Transverse colon (tissue), 4 donors: Measurements from ENCODE around the gene ZFYVE21. TPM values are rescaled to one million over a fixed set of nuclear protein-coding genes. Genes with fewer than 3 reads are reported as not detected.

Source experiments
- DNase-seq: peaks from one replicate; pipeline ENCODE4 v3.0.0-alpha.2; 2019
- H3K27ac ChIP-seq, 4 donors: fragments of 200-600 bp; sonication (generic); 2 replicates each; pipeline ENCODE4 v1.5.1; 2016 to 2018; ENCODE audit warnings: inconsistent platforms in 4 of 4
- H3K27me3 ChIP-seq: fragments of 200-600 bp; sonication (generic); 2 replicates; pipeline ENCODE4 v1.5.1; 2017; ENCODE audit warnings: inconsistent platforms
- H3K36me3 ChIP-seq, 4 donors: fragments of 200-600 bp; sonication (generic); 2 replicates each; pipeline ENCODE4 v1.5.1; 2017 to 2019; ENCODE audit warnings: inconsistent platforms in 4 of 4
- H3K4me1 ChIP-seq, 4 donors: fragments of 200-600 bp; sonication (generic); 2 replicates each; pipeline ENCODE4 v1.5.1; 2017 to 2020; ENCODE audit warnings: inconsistent platforms in 4 of 4
- H3K4me3 ChIP-seq, 4 donors: fragments of 200-600 bp; sonication (generic); 1 replicate in 1 of 4; 2 replicates in 3 of 4; pipeline versions ENCODE4 v1.5.1 to v1.6.1; 2017 to 2019; ENCODE audit warnings: inconsistent platforms in 4 of 4
- H3K9me3 ChIP-seq, 2 donors: fragments of 200-600 bp; sonication (generic); 2 replicates each; pipeline ENCODE4 v1.5.1; 2017 to 2019; ENCODE audit warnings: inconsistent platforms in 2 of 2
- EP300 ChIP-seq: sonication (generic); formaldehyde crosslinking; IDR thresholded peaks from one replicate; pipeline ENCODE4 v1.6.1; 2017; ENCODE audit warnings: antibody characterized with exemption, low read depth
- POLR2A ChIP-seq: fragments of 450-650 bp; IDR thresholded peaks from one replicate; pipeline ENCODE4 v1.6.1; 2016; ENCODE audit warnings: antibody characterized with exemption, mild to moderate bottlenecking, moderate library complexity
- POLR2AphosphoS5 ChIP-seq, 3 donors: sonication (generic); formaldehyde crosslinking; IDR thresholded peaks; one replicate each; pipeline ENCODE4 v1.6.1; 2016; ENCODE audit warnings: antibody characterized with exemption in 3 of 3
- WGBS, 2 donors: methylation state at CpG; one replicate each; pipeline ENCODE4 v1.1.5; 2018; ENCODE audit warnings: low coverage in 1 of 2; 5-methylcytosine and 5-hydroxymethylcytosine counted together
- in situ Hi-C, 4 donors: fragments of 200-750 bp; cut with MboI; loops; one replicate each; pipeline versions ENCODE4 v1.15.0 to v1.15.1; 2017; ENCODE audit warnings: low sequenced_read_pairs in 3 of 4, low pct_ligation_motif_present in 1 of 4, low pct_unique_long_range_greater_than_20kb in 1 of 4
- intact Hi-C: fragments of 100-400 bp; cut with DNase I; formaldehyde crosslinking; loops from one replicate; pipeline ENCODE4 v1.15.1; 2023; ENCODE audit warnings: low total_unique reads
- total RNA-seq, 4 donors: library from RNA; depleted of rRNA; stranded (reverse); fragments of >200 nt; gene quantifications; one replicate each; pipeline ENCODE4 v1.1.0, GENCODE V29; 2016
- TF ChIP-seq, protein P1 (sequence below), 5 experiments: fragments of 200-600 bp in 3 of 5; fragments of 450-650 bp in 2 of 5; sonication (generic) in 3 of 5; IDR thresholded peaks; 1 replicate in 2 of 5; 2 replicates in 3 of 5; pipeline ENCODE4 v1.5.1; 2016 to 2017; ENCODE audit warnings: antibody characterized with exemption in 5 of 5, inconsistent platforms in 3 of 5, mild to moderate bottlenecking in 2 of 5, moderate library complexity in 1 of 5

Gene ZFYVE21
- total RNA-seq, 4 donors from 2014 or later, result 90.2 to 214 (median 137) TPM

DNA sequence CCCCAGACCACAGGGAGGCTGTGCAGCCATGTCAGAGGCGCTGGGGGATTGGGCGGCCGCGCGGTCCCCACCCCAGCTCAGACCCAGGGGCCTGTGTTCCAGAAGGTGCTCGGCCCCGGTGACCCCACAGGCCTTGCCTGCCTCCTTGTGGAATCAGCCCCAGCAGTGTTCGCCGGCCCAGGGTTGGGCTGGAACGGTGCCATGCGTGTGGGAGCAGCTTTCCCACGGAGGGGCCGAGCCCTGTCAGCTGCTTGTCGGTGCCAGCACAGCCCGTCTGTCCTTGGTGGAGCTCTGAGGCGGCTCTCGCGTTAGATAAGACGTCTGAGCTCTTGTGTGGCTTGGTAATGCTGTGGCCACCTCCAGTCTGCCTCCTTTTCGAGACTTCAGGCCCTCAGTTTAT, 8.5 kb downstream of the ZFYVE21 start:
- no peaks in the 10 kb centered on the region for H3K27me3 ChIP-seq
- TF ChIP-seq, protein P1, sequence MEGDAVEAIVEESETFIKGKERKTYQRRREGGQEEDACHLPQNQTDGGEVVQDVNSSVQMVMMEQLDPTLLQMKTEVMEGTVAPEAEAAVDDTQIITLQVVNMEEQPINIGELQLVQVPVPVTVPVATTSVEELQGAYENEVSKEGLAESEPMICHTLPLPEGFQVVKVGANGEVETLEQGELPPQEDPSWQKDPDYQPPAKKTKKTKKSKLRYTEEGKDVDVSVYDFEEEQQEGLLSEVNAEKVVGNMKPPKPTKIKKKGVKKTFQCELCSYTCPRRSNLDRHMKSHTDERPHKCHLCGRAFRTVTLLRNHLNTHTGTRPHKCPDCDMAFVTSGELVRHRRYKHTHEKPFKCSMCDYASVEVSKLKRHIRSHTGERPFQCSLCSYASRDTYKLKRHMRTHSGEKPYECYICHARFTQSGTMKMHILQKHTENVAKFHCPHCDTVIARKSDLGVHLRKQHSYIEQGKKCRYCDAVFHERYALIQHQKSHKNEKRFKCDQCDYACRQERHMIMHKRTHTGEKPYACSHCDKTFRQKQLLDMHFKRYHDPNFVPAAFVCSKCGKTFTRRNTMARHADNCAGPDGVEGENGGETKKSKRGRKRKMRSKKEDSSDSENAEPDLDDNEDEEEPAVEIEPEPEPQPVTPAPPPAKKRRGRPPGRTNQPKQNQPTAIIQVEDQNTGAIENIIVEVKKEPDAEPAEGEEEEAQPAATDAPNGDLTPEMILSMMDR (IDR thresholded peaks at IDR 0.05), result no peak
- TF ChIP-seq POLR2A (no peak), EP300 (no peak), POLR2AphosphoS5 (IDR thresholded peaks at IDR 0.05) (no peak)
- H3K27ac ChIP-seq, result peak overlapping the region; percentile 60 to 79 (median 62)
- in situ Hi-C loops, result no loop called here
- DNase-seq, result peak; percentile 35
- H3K4me3 ChIP-seq, result no peak overlapping the region
- peaks cover 14 to 33% (median 24%) of the 10 kb centered on the region in 4 donors for H3K4me1 ChIP-seq
- no peaks in the 10 kb centered on the region for H3K9me3 ChIP-seq
- 68% methylated on average over 20 of the region's 20 CpGs; no CpG with 5 or more reads in 1 of the 2 donors for WGBS, 2 donors
- intact Hi-C loops, result no loop called here
- H3K36me3 ChIP-seq, result peaks cover 0 to 11% (median 1%) of the 10 kb centered on the region in 4 donors

DNA sequence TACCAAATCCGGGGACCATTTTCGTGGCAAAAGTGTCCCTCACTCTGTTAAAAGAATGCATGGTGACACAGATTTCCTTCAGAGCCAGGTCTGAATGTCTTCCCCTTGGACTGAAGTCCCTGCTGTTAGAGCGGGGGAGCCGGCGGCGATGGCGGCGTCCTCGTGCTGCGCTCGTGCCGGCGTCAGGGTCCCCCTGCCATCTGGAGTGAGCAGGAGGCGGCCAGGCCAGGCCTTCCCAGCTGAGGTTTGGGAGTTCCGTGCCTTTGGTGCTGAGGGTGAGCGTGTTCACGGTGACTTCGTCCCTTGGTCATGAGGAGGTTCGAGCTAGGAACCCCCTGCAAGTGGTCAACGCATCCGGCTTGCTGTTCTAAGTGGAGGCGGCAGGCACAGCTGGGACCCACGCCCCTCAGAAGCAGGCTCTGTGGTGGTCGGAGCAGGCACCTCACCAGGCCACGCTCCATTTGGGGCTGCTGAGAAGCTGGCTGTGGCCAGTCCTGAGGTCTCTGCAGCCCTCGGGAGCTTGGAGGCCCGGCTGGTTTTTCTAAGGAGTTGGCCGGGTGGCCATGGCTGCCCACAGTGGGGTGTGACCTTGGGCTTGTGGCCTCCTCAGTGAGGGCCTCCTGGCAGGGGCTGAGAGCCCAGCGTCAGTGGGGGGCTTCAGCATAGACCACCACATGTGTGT, 9.5 kb downstream of the ZFYVE21 start:
- TF ChIP-seq POLR2A (no peak), POLR2AphosphoS5 (IDR thresholded peaks at IDR 0.05) (no peak)
- in situ Hi-C loops (no loop called here), intact Hi-C loops (no loop called here)
- H3K27ac ChIP-seq, result peak overlapping the region in 1 of 4 donors; percentile 79
- H3K4me1 ChIP-seq, result peaks cover 14 to 33% (median 24%) of the 10 kb centered on the region in 4 donors
- 90 to 92% methylated on average over 13 to 29 of the region's 29 CpGs for WGBS, 2 donors
- no peak overlapping the region for H3K4me3 ChIP-seq
- no peak for DNase-seq
- H3K36me3 ChIP-seq, result peaks cover 0 to 20% (median 5%) of the 10 kb centered on the region in 4 donors
- no peaks in the 10 kb centered on the region for H3K9me3 ChIP-seq
- no peaks in the 10 kb centered on the region for H3K27me3 ChIP-seq

DNA sequence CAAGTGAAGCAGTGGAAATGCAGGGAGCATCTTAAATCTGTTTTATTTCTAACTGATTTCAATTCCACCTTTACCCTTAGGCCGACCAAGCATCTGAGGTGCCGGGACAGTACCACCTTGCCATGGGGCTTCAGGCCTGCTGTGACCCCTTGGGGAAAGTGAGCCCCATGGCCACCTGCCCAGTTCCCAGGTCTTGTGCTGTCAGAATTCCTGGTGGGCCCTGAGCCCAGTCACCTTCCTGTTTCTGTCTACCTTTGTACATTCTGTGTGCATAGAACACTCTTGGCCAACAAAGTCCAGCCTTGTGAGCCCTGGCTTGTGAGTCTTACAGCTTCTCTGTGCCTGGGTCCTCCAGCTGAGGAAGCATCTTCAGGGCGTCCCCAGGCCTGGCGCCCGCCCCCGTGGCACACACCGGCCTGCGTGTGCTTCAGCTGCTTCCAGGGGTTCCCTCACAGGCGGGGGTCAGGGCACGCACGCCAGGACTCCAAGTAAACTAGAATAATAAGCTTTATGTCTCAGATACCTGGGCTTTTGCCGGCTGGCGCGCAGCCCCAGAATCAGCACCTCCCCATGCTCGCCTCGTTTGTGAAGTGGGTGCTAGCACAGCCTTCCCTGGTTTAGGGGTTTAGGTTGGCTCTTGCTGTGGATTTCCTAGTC, 10.3 kb downstream of the ZFYVE21 start:
- H3K36me3 ChIP-seq, result peaks cover 0 to 20% (median 5%) of the 10 kb centered on the region in 4 donors
- peaks cover 14 to 33% (median 24%) of the 10 kb centered on the region in 4 donors for H3K4me1 ChIP-seq
- no peak for DNase-seq
- no peak overlapping the region for H3K27ac ChIP-seq
- intact Hi-C loops (no loop called here), in situ Hi-C loops (no loop called here)
- no peak overlapping the region for H3K4me3 ChIP-seq
- no peaks in the 10 kb centered on the region for H3K27me3 ChIP-seq
- TF ChIP-seq EP300, result no peak
- TF ChIP-seq POLR2A, result no peak
- no peak for TF ChIP-seq POLR2AphosphoS5 (IDR thresholded peaks at IDR 0.05)
- TF ChIP-seq, protein P1 (IDR thresholded peaks at IDR 0.05), result no peak
- 93% methylated on average over 16 of the region's 16 CpGs; no CpG with 5 or more reads in 1 of the 2 donors for WGBS, 2 donors
- H3K9me3 ChIP-seq, result no peaks in the 10 kb centered on the region

DNA sequence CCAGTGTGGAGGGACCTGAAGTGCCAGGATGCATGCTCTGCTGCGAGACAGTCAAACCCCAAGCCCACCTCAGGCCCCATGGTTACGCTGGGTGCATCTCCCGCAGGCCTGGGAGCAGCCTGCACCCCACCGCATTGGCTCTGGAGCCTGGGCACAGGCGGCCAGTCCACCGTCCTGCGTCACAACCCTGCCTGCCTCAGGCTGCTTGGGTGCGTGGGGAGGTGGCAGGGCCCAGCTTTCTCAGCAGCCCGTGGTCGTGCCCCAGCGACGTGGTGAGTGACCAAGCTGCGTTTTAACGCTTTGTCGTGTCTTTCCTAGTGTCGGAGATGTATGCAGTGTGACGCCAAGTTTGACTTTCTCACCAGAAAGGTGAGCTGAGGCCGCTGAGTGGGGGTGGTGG, 10.9 kb downstream of the ZFYVE21 start:
- H3K9me3 ChIP-seq, result no peaks in the 10 kb centered on the region
- H3K36me3 ChIP-seq, result peaks cover 0 to 20% (median 5%) of the 10 kb centered on the region in 4 donors
- DNase-seq, result no peak
- H3K27ac ChIP-seq, result no peak overlapping the region
- WGBS, 2 donors, result 96% methylated on average over 14 of the region's 18 CpGs; no CpG with 5 or more reads in 1 of the 2 donors
- in situ Hi-C loops, result no loop called here
- H3K4me1 ChIP-seq, result peaks cover 14 to 33% (median 24%) of the 10 kb centered on the region in 4 donors
- no peak overlapping the region for H3K4me3 ChIP-seq
- H3K27me3 ChIP-seq, result no peaks in the 10 kb centered on the region
- intact Hi-C loops, result no loop called here
- TF ChIP-seq, protein P1 (IDR thresholded peaks at IDR 0.05), result no peak
- no peak for TF ChIP-seq POLR2AphosphoS5 (IDR thresholded peaks at IDR 0.05)
- no peak for TF ChIP-seq EP300
- TF ChIP-seq POLR2A, result no peak
